DOHH2 (cell line): ENCODE measurements around the gene MINK1.

Experiments
- H3F3A ChIP-seq: fragments of 200-600 bp; sonication (generic), shearing (Covaris generic); 2 replicates; pipeline ENCODE4 v1.6.0; 2016; ENCODE audit warnings: antibody characterized with exemption, mild to moderate bottlenecking; ENCODE audit not compliant: control insufficient read depth, insufficient read depth
- H3K27ac ChIP-seq: fragments of 200-600 bp; sonication (generic); 2 replicates; pipeline ENCODE4 v1.5.1; 2014; ENCODE audit warnings: low read depth, mild to moderate bottlenecking, low read length, moderate library complexity
- H3K27me3 ChIP-seq: fragments of 200-600 bp; sonication (generic); 2 replicates; pipeline ENCODE4 v1.6.1; 2014; ENCODE audit warnings: mild to moderate bottlenecking, low read length, mixed read lengths; ENCODE audit not compliant: control insufficient read depth
- H3K36me3 ChIP-seq: fragments of 200-600 bp; sonication (generic); 2 replicates; pipeline ENCODE4 v1.6.1; 2014; ENCODE audit warnings: mild to moderate bottlenecking, low read length, moderate library complexity, mixed read lengths; ENCODE audit not compliant: control insufficient read depth
- H3K4me1 ChIP-seq: fragments of 200-600 bp; sonication (generic); 2 replicates; pipeline ENCODE4 v1.6.1; 2014; ENCODE audit warnings: mild to moderate bottlenecking, low read length, mixed read lengths; ENCODE audit not compliant: control insufficient read depth
- H3K4me2 ChIP-seq: fragments of 200-600 bp; sonication (generic); 2 replicates; pipeline ENCODE4 v1.6.0; 2014; ENCODE audit warnings: mild to moderate bottlenecking, low read length, moderate library complexity
- H3K4me3 ChIP-seq: fragments of 200-600 bp; sonication (generic); 2 replicates; pipeline ENCODE4 v1.5.1; 2014; ENCODE audit warnings: mild to moderate bottlenecking, low read length, mixed read lengths
- H3K79me2 ChIP-seq: fragments of 200-600 bp; sonication (generic); 2 replicates; pipeline ENCODE4 v1.6.1; 2014; ENCODE audit warnings: mild to moderate bottlenecking, low read length, mixed read lengths; ENCODE audit not compliant: control insufficient read depth
- H3K9me2 ChIP-seq: fragments of 200-600 bp; sonication (generic); replicated peaks from 2 replicates; pipeline ENCODE4 v1.6.1; 2014; ENCODE audit warnings: mild to moderate bottlenecking, low read length, mixed read lengths; ENCODE audit not compliant: control insufficient read depth
- H3K9me3 ChIP-seq: fragments of 200-600 bp; sonication (generic); 2 replicates; pipeline ENCODE4 v1.6.1; 2014; ENCODE audit warnings: antibody characterized with exemption, low read length, mixed read lengths; ENCODE audit not compliant: control insufficient read depth, insufficient read depth
- H4K20me1 ChIP-seq: fragments of 200-600 bp; sonication (generic); 2 replicates; pipeline ENCODE4 v1.6.0; 2014; ENCODE audit warnings: low read depth, mild to moderate bottlenecking, antibody characterized with exemption, low read length, moderate library complexity; ENCODE audit not compliant: control insufficient read depth, insufficient read depth
- EZH2phosphoT487 ChIP-seq: fragments of 200-600 bp; sonication (generic); IDR thresholded peaks from 2 replicates; pipeline ENCODE4 v1.6.1; 2017; ENCODE audit warnings: borderline replicate concordance, mild to moderate bottlenecking, antibody characterized with exemption, low read length, moderate library complexity, mixed read lengths
- TF ChIP-seq, protein P1 (sequence below): fragments of 200-600 bp; sonication (generic); IDR thresholded peaks from one replicate; pipeline ENCODE4 v1.5.1; 2014; ENCODE audit warnings: antibody characterized with exemption, mild to moderate bottlenecking, low read depth, low read length; ENCODE audit not compliant: poor library complexity, severe bottlenecking

MINK1 gene

DNA sequence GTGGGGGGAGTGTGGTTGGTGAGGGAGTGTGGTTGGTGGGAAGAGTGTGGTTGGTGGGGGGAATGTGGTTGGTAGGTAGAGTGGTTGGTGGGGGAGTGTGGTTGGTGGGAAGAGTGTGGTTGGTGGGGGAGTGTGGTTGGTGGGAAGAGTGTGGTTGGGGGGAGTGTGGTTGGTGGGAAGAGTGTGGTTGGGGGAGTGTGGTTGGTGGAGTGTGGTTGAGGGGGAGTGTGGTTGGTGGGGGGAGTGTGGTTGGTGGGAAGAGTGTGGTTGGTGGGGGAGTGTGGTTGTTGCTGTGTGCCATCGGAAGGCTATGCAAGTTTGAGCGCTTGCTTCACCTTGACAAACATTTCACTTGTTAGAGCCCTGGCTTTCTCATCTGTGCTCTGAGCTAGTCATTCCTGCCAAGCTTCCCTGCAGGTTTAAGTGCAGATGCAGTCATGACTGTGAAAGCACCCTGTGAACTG lies 20.1 kb downstream of the MINK1 start:
- peaks cover 29% of the 10 kb centered on the region for H3K79me2 ChIP-seq
- TF ChIP-seq EZH2phosphoT487: no peak
- TF ChIP-seq, protein P1, sequence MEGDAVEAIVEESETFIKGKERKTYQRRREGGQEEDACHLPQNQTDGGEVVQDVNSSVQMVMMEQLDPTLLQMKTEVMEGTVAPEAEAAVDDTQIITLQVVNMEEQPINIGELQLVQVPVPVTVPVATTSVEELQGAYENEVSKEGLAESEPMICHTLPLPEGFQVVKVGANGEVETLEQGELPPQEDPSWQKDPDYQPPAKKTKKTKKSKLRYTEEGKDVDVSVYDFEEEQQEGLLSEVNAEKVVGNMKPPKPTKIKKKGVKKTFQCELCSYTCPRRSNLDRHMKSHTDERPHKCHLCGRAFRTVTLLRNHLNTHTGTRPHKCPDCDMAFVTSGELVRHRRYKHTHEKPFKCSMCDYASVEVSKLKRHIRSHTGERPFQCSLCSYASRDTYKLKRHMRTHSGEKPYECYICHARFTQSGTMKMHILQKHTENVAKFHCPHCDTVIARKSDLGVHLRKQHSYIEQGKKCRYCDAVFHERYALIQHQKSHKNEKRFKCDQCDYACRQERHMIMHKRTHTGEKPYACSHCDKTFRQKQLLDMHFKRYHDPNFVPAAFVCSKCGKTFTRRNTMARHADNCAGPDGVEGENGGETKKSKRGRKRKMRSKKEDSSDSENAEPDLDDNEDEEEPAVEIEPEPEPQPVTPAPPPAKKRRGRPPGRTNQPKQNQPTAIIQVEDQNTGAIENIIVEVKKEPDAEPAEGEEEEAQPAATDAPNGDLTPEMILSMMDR: no peak
- no peaks in the 10 kb centered on the region for H3F3A ChIP-seq
- no peak overlapping the region for H3K4me2 ChIP-seq
- no peaks in the 10 kb centered on the region for H3K36me3 ChIP-seq
- no peaks in the 10 kb centered on the region for H4K20me1 ChIP-seq
- H3K4me3 ChIP-seq: no peak overlapping the region
- H3K9me2 ChIP-seq: no peaks in the 10 kb centered on the region
- no peak overlapping the region for H3K27ac ChIP-seq
- no peaks in the 10 kb centered on the region for H3K4me1 ChIP-seq
- H3K27me3 ChIP-seq: no peaks in the 10 kb centered on the region
- H3K9me3 ChIP-seq: no peaks in the 10 kb centered on the region

DNA sequence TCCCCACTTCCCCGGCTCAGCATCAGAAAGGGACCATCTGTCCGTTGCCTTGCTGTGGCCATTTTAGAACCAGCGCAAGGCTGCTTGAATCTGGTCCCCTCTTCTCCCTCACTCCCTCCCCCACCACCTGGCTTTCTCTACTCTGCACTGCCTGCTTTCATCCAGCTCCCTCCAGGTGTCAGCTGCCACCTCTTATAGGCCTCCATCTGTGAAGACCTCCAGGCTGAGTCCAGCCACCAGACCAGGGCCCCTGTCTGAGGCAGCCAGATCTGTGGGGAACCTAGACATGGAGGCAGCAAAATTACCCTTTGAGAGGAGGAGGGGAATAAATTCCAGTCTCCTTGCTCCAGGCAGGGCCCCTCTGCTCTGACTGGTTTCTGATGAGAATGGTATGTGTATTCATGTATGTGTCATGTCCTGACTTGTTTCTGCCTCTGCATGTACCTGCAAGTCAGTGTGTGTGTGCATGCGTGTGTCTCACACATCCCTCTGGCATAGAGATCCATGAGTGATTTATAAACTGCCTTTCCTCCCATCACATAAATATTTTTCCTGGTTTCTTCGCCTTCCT lies 21.1 kb downstream of the MINK1 start:
- H3F3A ChIP-seq: no peaks in the 10 kb centered on the region
- H3K9me3 ChIP-seq: no peaks in the 10 kb centered on the region
- H3K4me1 ChIP-seq: no peaks in the 10 kb centered on the region
- H4K20me1 ChIP-seq: no peaks in the 10 kb centered on the region
- peaks cover 24% of the 10 kb centered on the region for H3K79me2 ChIP-seq
- H3K36me3 ChIP-seq: no peaks in the 10 kb centered on the region
- H3K4me2 ChIP-seq: no peak overlapping the region
- no peaks in the 10 kb centered on the region for H3K27me3 ChIP-seq
- H3K27ac ChIP-seq: no peak overlapping the region
- TF ChIP-seq, protein P1: no peak
- TF ChIP-seq EZH2phosphoT487: no peak
- H3K9me2 ChIP-seq: no peaks in the 10 kb centered on the region
- no peak overlapping the region for H3K4me3 ChIP-seq

DNA sequence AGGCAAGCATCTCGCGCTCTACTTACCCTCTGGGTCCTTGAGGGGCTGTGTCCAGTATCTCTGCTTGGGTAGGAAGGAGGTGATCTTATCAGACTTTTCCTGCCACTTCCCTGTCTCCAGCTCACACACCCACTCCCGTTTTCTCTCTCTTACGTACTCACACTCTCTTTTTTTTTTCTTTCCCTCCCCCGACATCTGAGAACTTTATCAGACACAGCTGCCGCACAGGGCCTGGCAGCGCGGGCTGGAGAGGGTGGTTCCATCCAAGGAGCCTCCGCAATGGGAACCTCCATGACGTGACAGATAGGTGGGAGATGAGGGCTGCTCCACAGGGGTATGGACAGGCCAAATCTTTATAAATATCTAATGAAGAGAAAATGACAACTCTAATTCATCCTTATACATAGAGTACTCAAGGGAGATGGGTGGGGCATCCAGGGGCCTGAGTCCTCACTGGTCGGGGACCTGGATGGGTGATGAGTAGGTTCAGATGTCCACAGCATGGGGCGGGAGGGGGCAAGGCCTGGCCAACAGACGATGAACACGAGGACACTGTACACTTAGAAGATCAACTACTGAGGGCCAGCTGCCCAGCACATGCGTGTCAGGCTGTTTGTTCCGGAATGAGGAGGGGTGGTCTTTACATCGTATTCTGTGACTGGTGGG lies 23.3 kb downstream of the MINK1 start:
- H3K4me2 ChIP-seq: no peak overlapping the region
- H3F3A ChIP-seq: no peaks in the 10 kb centered on the region
- TF ChIP-seq EZH2phosphoT487: no peak
- TF ChIP-seq, protein P1: no peak
- H3K4me3 ChIP-seq: no peak overlapping the region
- H4K20me1 ChIP-seq: no peaks in the 10 kb centered on the region
- no peaks in the 10 kb centered on the region for H3K4me1 ChIP-seq
- no peak overlapping the region for H3K27ac ChIP-seq
- no peaks in the 10 kb centered on the region for H3K9me3 ChIP-seq
- H3K36me3 ChIP-seq: no peaks in the 10 kb centered on the region; the same call in 1 of the 2 replicates
- no peaks in the 10 kb centered on the region for H3K27me3 ChIP-seq
- no peaks in the 10 kb centered on the region for H3K9me2 ChIP-seq
- peaks cover 5% of the 10 kb centered on the region for H3K79me2 ChIP-seq
